IPS-11a (cell line): ENCODE results near the gene FBXO2.

Source experiments
- H3K4me3 ChIP-seq: one replicate; pipeline ENCODE4 v1.5.1; 2013; ENCODE audit warnings: low read depth, low read length, control low read depth

The FBXO2 gene

DNA sequence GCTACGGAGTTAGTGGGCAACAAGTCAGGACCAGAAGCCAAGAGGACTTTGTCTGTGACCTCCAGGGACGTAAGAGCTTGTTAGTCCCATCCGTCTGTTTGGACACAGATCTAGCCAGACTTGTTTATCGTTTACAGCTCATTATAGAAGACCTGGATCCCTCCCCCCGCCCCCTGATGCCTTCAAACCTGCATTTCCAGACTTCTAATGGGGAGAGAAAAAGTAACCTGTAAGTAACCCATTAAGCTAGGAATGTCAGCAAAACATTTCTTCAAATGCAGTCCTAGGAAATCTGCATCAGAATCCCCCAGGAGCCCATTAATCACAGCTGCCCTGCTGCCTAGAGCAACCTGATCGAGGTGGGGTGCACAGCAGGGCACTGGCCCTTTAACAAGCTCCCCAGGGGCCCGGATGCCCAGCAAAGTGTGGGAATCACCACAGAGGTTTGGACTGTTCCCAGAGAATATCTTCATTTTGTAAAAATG, 28.1 kb upstream of the FBXO2 start:
- H3K4me3 ChIP-seq, result peak overlapping the region; percentile 30

GRCh38 chr1:11681071-11681771, 27.0 kb upstream of the FBXO2 start, which contains the start of gene MAD2L2:
TSS of gene MAD2L2 (minus strand) at chr1:11681148. CDS start at chr1:11680601, 547 bp downstream.
- H3K4me3 ChIP-seq, result peak within 1 kb of the TSS; percentile 67

GRCh38 chr1:11680270-11681070, 26.2 kb upstream of the FBXO2 start:
- peak overlapping the region; percentile 67 for H3K4me3 ChIP-seq

DNA sequence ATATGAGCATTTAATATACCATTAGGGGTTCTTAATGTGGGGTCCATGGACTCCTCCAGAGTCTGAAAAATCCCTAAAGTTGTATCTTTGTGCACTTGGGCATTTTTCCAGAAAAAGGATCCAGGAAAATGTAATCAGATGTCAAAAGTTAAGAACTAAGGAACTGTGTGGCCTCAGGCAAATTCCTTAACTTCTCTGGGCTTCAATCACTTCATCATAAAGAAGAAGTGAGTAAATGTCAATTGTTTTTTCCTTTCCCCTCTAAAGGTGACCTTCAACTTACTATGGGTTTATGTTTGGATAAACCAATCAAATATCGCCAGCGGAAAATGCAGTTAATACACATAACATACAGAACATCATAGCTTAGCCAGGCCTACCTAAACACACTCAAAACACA, 24.2 kb upstream of the FBXO2 start:
- H3K4me3 ChIP-seq, result no peak overlapping the region

GRCh38 chr1:11676386-11677103, 22.3 kb upstream of the FBXO2 start:
- no peak overlapping the region for H3K4me3 ChIP-seq

DNA sequence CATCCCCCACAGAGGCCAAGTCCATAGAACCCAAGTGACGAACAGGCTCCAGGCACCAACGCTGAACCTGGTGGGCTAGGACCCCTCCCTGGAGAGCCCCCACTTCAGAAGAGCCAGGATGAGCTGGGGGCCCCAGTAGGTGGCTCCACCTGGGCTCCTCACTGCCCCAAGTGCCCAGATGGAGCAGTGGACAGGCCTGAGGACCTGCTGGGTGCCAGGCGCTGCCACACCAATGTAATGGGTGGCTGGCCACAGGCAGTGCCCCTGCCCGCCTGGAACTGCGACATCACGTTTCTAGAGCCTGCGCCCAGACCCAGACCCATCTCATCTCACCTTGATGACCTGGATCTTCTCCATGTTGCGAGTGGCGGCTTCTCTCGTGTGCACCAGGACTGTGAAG, 21.1 kb upstream of the FBXO2 start:
- H3K4me3 ChIP-seq, result no peak overlapping the region

DNA sequence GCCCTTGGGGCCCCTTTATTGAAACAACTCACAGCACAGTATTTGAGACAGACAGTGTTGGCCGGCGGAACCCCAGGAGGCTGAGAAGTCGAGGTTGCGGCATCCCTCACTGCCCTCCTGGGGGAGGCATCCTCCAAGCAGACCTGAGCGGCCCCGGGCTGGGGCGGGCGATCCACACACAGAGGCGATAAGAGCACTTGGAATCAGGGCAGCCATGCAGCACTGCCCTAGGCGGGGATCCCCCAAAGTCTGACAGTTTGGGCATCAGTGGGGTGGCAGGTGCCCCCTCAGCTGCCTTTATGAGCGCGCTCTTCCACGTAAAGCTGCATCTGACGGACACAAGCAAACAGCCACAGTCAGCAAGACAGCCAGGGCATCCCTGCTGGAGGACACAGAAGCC, 20.3 kb upstream of the FBXO2 start:
- H3K4me3 ChIP-seq, result no peak overlapping the region

- H3K4me3 ChIP-seq, result no peak overlapping the region
These were observed 19.0 kb upstream of the FBXO2 start for GRCh38 chr1:11673089-11673769.

DNA sequence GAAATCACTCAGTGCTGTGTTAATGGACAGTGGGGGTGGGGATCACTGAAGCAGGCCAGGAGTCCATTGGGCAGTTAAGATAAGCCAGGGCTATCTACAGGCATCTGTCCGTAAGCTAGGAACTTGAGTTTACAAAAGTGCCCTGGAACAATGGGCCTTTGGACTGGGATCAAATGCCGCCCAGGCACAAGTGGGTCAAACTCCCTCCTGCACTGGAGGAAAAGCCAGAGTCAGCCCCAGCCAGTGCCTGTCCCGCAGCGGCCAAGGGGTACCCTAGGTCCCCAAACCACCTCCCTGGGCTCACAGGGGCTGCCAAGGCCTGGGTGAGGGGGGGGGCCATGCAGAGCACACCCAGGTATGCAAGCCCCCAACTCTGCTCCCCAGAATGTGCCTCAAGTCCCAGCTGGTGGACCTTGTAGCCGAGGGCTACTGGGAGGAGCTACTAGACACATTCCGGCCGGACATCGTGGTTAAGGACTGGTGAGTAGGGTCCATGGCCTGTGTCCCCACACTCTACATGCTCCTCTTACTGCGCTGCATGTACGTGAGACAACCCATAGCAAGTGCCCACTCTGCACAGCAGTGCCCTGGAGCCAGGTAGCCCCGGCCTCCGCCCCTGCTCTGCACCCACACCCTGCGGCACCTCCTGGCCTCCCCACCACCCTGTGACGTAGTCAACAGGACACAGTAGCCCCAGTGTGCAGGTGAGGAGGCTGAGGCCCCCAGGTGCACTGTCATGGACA, 17.5 kb upstream of the FBXO2 start:
- H3K4me3 ChIP-seq, result no peak overlapping the region

GRCh38 chr1:11671205-11671543, 16.9 kb upstream of the FBXO2 start:
- H3K4me3 ChIP-seq, result no peak overlapping the region

- no peak overlapping the region for H3K4me3 ChIP-seq
These were observed 16.5 kb upstream of the FBXO2 start for GRCh38 chr1:11670747-11671146.

- no peak overlapping the region for H3K4me3 ChIP-seq
These were observed 14.3 kb upstream of the FBXO2 start for GRCh38 chr1:11668516-11668915.

DNA sequence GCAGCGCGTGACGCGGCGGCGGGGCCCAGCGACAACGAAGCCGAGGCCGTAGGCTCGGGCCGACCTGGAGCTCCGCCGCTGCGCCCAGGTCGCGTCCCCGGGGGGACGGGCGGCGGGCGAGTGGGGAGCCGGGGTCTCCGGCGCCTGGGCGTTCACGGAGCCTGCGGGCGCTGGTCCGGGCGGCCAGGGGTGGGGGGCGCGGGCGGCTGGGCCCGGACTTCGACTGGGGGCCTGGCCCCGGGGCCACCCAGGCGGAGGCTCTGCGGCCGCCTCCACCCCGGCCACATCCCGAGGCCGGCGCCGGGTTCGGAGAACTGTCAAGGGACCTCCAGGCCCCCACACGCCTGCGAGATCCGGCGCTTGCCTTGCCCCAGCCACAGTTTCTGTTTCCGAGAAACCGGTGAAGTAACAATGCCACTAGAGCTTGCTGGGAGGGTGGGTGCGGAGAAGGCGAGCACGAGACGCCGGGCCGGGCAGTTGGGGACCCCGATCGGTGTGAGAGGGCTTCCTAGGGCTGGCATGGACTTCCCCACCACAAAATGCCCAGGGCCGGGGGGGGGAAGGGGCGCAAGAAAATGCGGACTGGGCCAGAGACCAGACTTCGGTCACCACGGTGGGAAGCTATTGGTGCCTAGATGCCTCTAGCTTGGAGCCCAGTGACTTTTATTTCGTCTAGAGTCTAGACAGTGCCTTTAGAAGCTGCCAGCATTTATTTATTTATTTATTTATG, 10.3 kb upstream of the FBXO2 start:
- H3K4me3 ChIP-seq, result peak overlapping the region; percentile 30

DNA sequence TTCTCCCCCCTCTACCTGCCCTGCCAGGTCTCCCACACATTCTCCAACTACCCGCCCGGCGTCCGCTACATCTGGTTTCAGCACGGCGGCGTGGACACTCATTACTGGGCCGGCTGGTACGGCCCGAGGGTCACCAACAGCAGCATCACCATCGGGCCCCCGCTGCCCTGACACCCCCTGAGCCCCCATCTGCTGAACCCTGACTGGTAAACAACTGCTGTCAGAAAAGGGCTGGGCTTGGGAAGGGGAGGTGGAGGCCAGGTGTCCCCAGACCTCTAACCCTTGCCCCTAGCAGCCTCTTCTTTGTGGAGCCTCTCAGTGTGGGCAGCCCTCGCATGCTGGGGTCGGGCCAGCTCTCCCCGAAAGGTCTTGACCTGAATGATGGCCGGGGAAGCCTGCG, 6.9 kb upstream of the FBXO2 start:
- H3K4me3 ChIP-seq, result no peak overlapping the region

DNA sequence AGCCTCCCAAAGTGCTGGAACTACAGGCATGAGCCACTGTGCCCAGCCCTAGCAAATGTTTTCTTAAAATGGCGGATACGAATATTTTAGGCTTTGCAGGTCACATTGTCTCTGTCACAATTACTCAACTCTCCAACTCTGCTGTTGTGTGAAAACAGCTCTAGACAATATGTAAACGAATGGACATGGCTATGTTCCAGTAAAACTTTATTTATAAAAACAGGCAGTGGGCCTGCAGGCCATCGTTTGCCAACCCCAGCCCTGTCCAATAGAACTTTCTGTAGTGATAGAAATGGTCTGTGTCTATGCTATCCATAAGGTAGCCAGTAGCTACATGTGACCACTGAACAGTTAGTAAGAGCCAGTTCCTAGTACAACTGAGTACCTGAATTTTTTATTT, 5.5 kb upstream of the FBXO2 start:
- H3K4me3 ChIP-seq, result no peak overlapping the region

- H3K4me3 ChIP-seq, result no peak overlapping the region
These were observed 4.3 kb upstream of the FBXO2 start for GRCh38 chr1:11658542-11658941.

GRCh38 chr1:11657654-11658053, 3.4 kb upstream of the FBXO2 start:
- no peak overlapping the region for H3K4me3 ChIP-seq

GRCh38 chr1:11654939-11655808, 945 bp upstream of the FBXO2 start:
- H3K4me3 ChIP-seq, result peak overlapping the region; percentile 50

DNA sequence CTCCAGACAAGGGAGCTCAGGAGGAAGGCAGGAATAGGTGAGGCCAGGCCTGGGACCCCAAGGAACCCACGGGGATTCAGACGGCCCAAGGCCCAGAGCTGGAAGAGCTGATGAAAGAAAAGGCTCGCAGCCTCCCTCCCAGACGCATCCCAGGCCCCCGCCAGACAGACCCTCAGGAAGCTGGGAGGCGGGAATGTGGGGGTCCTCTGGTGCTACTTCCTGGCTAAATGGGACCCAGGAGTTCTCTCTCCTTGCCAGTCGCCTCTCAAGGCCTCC, 430 bp downstream of the FBXO2 start:
- H3K4me3 ChIP-seq, result peak overlapping the region; percentile 51
